ENCODE measurements around the gene CACNA1E.

GRCh38 chr1:181737056-181737455, 253.7 kb downstream of the CACNA1E start:
- TF ChIP-seq, protein P1, sequence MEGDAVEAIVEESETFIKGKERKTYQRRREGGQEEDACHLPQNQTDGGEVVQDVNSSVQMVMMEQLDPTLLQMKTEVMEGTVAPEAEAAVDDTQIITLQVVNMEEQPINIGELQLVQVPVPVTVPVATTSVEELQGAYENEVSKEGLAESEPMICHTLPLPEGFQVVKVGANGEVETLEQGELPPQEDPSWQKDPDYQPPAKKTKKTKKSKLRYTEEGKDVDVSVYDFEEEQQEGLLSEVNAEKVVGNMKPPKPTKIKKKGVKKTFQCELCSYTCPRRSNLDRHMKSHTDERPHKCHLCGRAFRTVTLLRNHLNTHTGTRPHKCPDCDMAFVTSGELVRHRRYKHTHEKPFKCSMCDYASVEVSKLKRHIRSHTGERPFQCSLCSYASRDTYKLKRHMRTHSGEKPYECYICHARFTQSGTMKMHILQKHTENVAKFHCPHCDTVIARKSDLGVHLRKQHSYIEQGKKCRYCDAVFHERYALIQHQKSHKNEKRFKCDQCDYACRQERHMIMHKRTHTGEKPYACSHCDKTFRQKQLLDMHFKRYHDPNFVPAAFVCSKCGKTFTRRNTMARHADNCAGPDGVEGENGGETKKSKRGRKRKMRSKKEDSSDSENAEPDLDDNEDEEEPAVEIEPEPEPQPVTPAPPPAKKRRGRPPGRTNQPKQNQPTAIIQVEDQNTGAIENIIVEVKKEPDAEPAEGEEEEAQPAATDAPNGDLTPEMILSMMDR (IDR thresholded peaks at IDR 0.05; ENCODE audit: low read depth, low read length) = no peak
- TF ChIP-seq POLR2A (IDR thresholded peaks at IDR 0.05; ENCODE audit: extremely low read depth, insufficient read length) (no peak), MYC (IDR thresholded peaks at IDR 0.05; ENCODE audit: low read depth, low read length) (no peak)
- TF ChIP-seq, protein P2, sequence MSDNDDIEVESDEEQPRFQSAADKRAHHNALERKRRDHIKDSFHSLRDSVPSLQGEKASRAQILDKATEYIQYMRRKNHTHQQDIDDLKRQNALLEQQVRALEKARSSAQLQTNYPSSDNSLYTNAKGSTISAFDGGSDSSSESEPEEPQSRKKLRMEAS (IDR thresholded peaks at IDR 0.05; ENCODE audit: low read depth, low read length) = no peak
